Activated CD4-positive, alpha-beta T cell treated with anti-CD3 and anti-CD28 coated beads, Interleukin-2, amount 10 ng/mL, durations not matched to agents 7 days and 5 days (primary cell): Measurements from ENCODE around the gene SLC29A3. TPM values are rescaled to one million over a fixed set of nuclear protein-coding genes. Genes with fewer than 3 reads are reported as not detected.

ENCODE experiments used
- CTCF ChIA-PET: fragments of 350-600 bp; sonication (Branson Sonifier 250); formaldehyde crosslinking; loops from one replicate; lab custom pipeline; 2021; ENCODE audit warnings: antibody characterized with exemption; lab: Charles Lee
- POLR2A ChIA-PET: fragments of 350-600 bp; sonication (Branson Sonifier 250); formaldehyde crosslinking; loops from one replicate; lab custom pipeline; 2021; ENCODE audit warnings: antibody characterized with exemption; lab: Charles Lee
- DNase-seq: peaks from one replicate; pipeline ENCODE4 v3.0.0-alpha.2; 2020
- H3K27ac Mint-ChIP-seq: one replicate; pipeline ENCODE4 v1.8.0; 2021; ENCODE audit warnings: mild to moderate bottlenecking, moderate library complexity, mixed read lengths
- H3K27me3 Mint-ChIP-seq: one replicate; pipeline ENCODE4 v1.8.0; 2021; ENCODE audit warnings: mixed read lengths
- H3K36me3 Mint-ChIP-seq: one replicate; pipeline ENCODE4 v1.8.0; 2021; ENCODE audit warnings: low read depth, mixed read lengths
- H3K4me1 Mint-ChIP-seq: one replicate; pipeline ENCODE4 v1.8.0; 2021; ENCODE audit warnings: mixed read lengths
- H3K4me3 Mint-ChIP-seq: one replicate; pipeline ENCODE4 v1.8.0; 2021; ENCODE audit warnings: mild to moderate bottlenecking, moderate library complexity, mixed read lengths
- H3K9me3 Mint-ChIP-seq: one replicate; pipeline ENCODE4 v1.8.0; 2021; ENCODE audit warnings: mixed read lengths
- total RNA-seq, 2 experiments: library from RNA; stranded (reverse); gene quantifications; one replicate each; pipeline ENCODE4 v1.2.3, GENCODE V29; 2021

Gene SLC29A3
- total RNA-seq, 2 experiments from 2014 or later, result 2.4 to 3.4 TPM

GRCh38 chr10:71390921-71391690 lies 72.0 kb downstream of the SLC29A3 start:
- H3K27ac Mint-ChIP-seq, result no peak overlapping the region
- no peak overlapping the region for H3K4me3 Mint-ChIP-seq
- ChIA-PET CTCF (interaction anchor here (1.2 to 1.7 kb wide), 2 partner anchors 10 to 13 kb away, joined by 3 to 4 read pairs; no protein-coding TSS in a partner anchor), POLR2A (no interaction called here)
- no peak for DNase-seq
- H3K27me3 Mint-ChIP-seq, result peaks cover 46% of the 10 kb centered on the region
- H3K4me1 Mint-ChIP-seq, result peaks cover 2% of the 10 kb centered on the region
- no peaks in the 10 kb centered on the region for H3K9me3 Mint-ChIP-seq
- no peaks in the 10 kb centered on the region for H3K36me3 Mint-ChIP-seq

GRCh38 chr10:71391701-71392100 lies 72.6 kb downstream of the SLC29A3 start:
- H3K27me3 Mint-ChIP-seq, result peaks cover 46% of the 10 kb centered on the region
- DNase-seq, result no peak
- no peaks in the 10 kb centered on the region for H3K36me3 Mint-ChIP-seq
- H3K4me3 Mint-ChIP-seq, result no peak overlapping the region
- ChIA-PET POLR2A (no interaction called here), CTCF (interaction anchor here (1.4 to 1.7 kb wide), 2 partner anchors 7 to 10 kb away, joined by 4 read pairs; no protein-coding TSS in a partner anchor)
- H3K9me3 Mint-ChIP-seq, result no peaks in the 10 kb centered on the region
- H3K27ac Mint-ChIP-seq, result no peak overlapping the region
- peaks cover 2% of the 10 kb centered on the region for H3K4me1 Mint-ChIP-seq

- CTCF ChIA-PET, result interaction anchor here (0.6 to 1.4 kb wide), 2 partner anchors 8 to 86 kb away, joined by 4 read pairs; no protein-coding TSS in a partner anchor
- Mint-ChIP-seq H3K9me3 (no peaks in the 10 kb centered on the region), H3K36me3 (no peaks in the 10 kb centered on the region), H3K4me1 (peaks cover 2% of the 10 kb centered on the region), H3K4me3 (no peak overlapping the region), H3K27me3 (peaks cover 47% of the 10 kb centered on the region), H3K27ac (no peak overlapping the region)
- DNase-seq, result no peak
- POLR2A ChIA-PET, result no interaction called here
Observed at GRCh38 chr10:71392292-71392691, 73.2 kb downstream of the SLC29A3 start.

GRCh38 chr10:71392791-71393781 lies 74.0 kb downstream of the SLC29A3 start:
- no peaks in the 10 kb centered on the region for H3K36me3 Mint-ChIP-seq
- ChIA-PET CTCF (interaction anchor here (0.6 to 1.4 kb wide), 2 partner anchors 9 to 87 kb away, joined by 4 read pairs; no protein-coding TSS in a partner anchor), POLR2A (no interaction called here)
- H3K9me3 Mint-ChIP-seq, result no peaks in the 10 kb centered on the region
- no peak overlapping the region for H3K4me3 Mint-ChIP-seq
- no peak overlapping the region for H3K27ac Mint-ChIP-seq
- DNase-seq, result no peak
- H3K27me3 Mint-ChIP-seq, result peaks cover 54% of the 10 kb centered on the region
- peaks cover 2% of the 10 kb centered on the region for H3K4me1 Mint-ChIP-seq

GRCh38 chr10:71393841-71394475 lies 74.9 kb downstream of the SLC29A3 start:
- Mint-ChIP-seq H3K4me1 (peaks cover 2% of the 10 kb centered on the region), H3K4me3 (no peak overlapping the region), H3K9me3 (no peaks in the 10 kb centered on the region), H3K27me3 (peaks cover 57% of the 10 kb centered on the region), H3K36me3 (no peaks in the 10 kb centered on the region), H3K27ac (no peak overlapping the region)
- ChIA-PET POLR2A (no interaction called here), CTCF (interaction anchor here (1.0 to 1.6 kb wide), 2 partner anchors 9 to 27 kb away, joined by 3 to 5 read pairs; no protein-coding TSS in a partner anchor)
- DNase-seq, result no peak

GRCh38 chr10:71394926-71395562 lies 76.0 kb downstream of the SLC29A3 start:
- no peak overlapping the region for H3K27ac Mint-ChIP-seq
- no peak overlapping the region for H3K4me3 Mint-ChIP-seq
- ChIA-PET POLR2A (no interaction called here), CTCF (interaction anchor here (1.0 to 1.6 kb wide), 3 partner anchors 8 to 26 kb away, joined by 3 to 5 read pairs (median 3); no protein-coding TSS in a partner anchor)
- no peak for DNase-seq
- H3K4me1 Mint-ChIP-seq, result peaks cover 2% of the 10 kb centered on the region
- peaks cover 64% of the 10 kb centered on the region for H3K27me3 Mint-ChIP-seq
- H3K36me3 Mint-ChIP-seq, result no peaks in the 10 kb centered on the region
- H3K9me3 Mint-ChIP-seq, result no peaks in the 10 kb centered on the region

GRCh38 chr10:71395621-71396020 lies 76.6 kb downstream of the SLC29A3 start:
- Mint-ChIP-seq H3K9me3 (no peaks in the 10 kb centered on the region), H3K36me3 (no peaks in the 10 kb centered on the region), H3K27me3 (peaks cover 69% of the 10 kb centered on the region), H3K4me1 (peaks cover 2% of the 10 kb centered on the region), H3K27ac (no peak overlapping the region), H3K4me3 (no peak overlapping the region)
- CTCF ChIA-PET, result interaction anchor here (1.1 to 1.8 kb wide), 4 partner anchors 12 to 379 kb away, joined by 3 to 5 read pairs (median 4); no protein-coding TSS in a partner anchor
- DNase-seq, result no peak
- POLR2A ChIA-PET, result no interaction called here

- CTCF ChIA-PET, result interaction anchor here (1.1 to 1.8 kb wide), 3 partner anchors 12 to 378 kb away, joined by 3 to 4 read pairs (median 3); no protein-coding TSS in a partner anchor
- POLR2A ChIA-PET, result no interaction called here
Observed at GRCh38 chr10:71396084-71396710, 77.1 kb downstream of the SLC29A3 start.

GRCh38 chr10:71396711-71397295 lies 77.7 kb downstream of the SLC29A3 start, which contains the start of gene CDH23:
Gene CDH23, plus strand, starts transcription at chr10:71396920. Its CDS starts 42,912 bp downstream, at chr10:71439832.
- Mint-ChIP-seq H3K4me1 (peaks cover 2% of the 10 kb centered on the region), H3K4me3 (peak within 1 kb of the TSS; percentile 41), H3K27me3 (peaks cover 61% of the 10 kb centered on the region), H3K27ac (no peak within 1 kb of the TSS), H3K36me3 (no peaks in the 10 kb centered on the region), H3K9me3 (no peaks in the 10 kb centered on the region)
- no peak for DNase-seq
- ChIA-PET POLR2A (no interaction called here), CTCF (interaction anchor here (0.7 to 1.8 kb wide), 5 partner anchors 12 to 377 kb away, joined by 3 to 4 read pairs (median 3); no protein-coding TSS in a partner anchor)

More at GRCh38 chr10:71396084-71396710, 77.1 kb downstream of the SLC29A3 start:
- Mint-ChIP-seq H3K4me3 (peak overlapping the region; percentile 41), H3K27me3 (peaks cover 67% of the 10 kb centered on the region), H3K27ac (no peak overlapping the region), H3K9me3 (no peaks in the 10 kb centered on the region), H3K36me3 (no peaks in the 10 kb centered on the region), H3K4me1 (peaks cover 2% of the 10 kb centered on the region)
- no peak for DNase-seq

GRCh38 chr10:71397296-71398212 lies 78.5 kb downstream of the SLC29A3 start:
- no peaks in the 10 kb centered on the region for H3K9me3 Mint-ChIP-seq
- POLR2A ChIA-PET, result no interaction called here
- peaks cover 2% of the 10 kb centered on the region for H3K4me1 Mint-ChIP-seq
- no peak for DNase-seq
- no peak overlapping the region for H3K27ac Mint-ChIP-seq
- no peaks in the 10 kb centered on the region for H3K36me3 Mint-ChIP-seq
- H3K4me3 Mint-ChIP-seq, result no peak overlapping the region
- CTCF ChIA-PET, result interaction anchor here (0.7 to 1.8 kb wide), 5 partner anchors 12 to 377 kb away, joined by 3 to 4 read pairs (median 3); no protein-coding TSS in a partner anchor
- H3K27me3 Mint-ChIP-seq, result peaks cover 57% of the 10 kb centered on the region
